Kidney epithelial cell (primary cell): ENCODE results near the gene KRT27. TPM values are rescaled to one million over a fixed set of nuclear protein-coding genes. Genes with fewer than 3 reads are reported as not detected.
"Not testable (repeated sequence)": the region's sequence is repeated elsewhere in the genome, so short reads cannot be mapped to it uniquely, and the experiment has no call there.

Experiments used
- DNase-seq: peaks from one replicate; pipeline ENCODE4 v3.0.0-alpha.2; 2010; ENCODE audit warnings: low read depth
- H3K27me3 ChIP-seq: 2 replicates; pipeline ENCODE4 v1.6.0; 2011; ENCODE audit warnings: low read length; ENCODE audit not compliant: control insufficient read depth, insufficient read depth
- H3K36me3 ChIP-seq: 2 replicates; pipeline ENCODE4 v1.5.1; 2011; ENCODE audit warnings: low read length; ENCODE audit not compliant: control insufficient read depth, insufficient read depth
- H3K4me3 ChIP-seq: 2 replicates; pipeline ENCODE4 v1.5.1; 2011; ENCODE audit warnings: low read depth, mild to moderate bottlenecking, control low read depth, low read length
- CTCF ChIP-seq: IDR thresholded peaks from 2 replicates; pipeline ENCODE4 v1.5.1; 2011; ENCODE audit warnings: mild to moderate bottlenecking, moderate library complexity, low read length, control low read depth, inconsistent platforms; ENCODE audit not compliant: insufficient read depth, poor library complexity, severe bottlenecking
- total RNA-seq: library from RNA; depleted of rRNA; stranded (reverse); fragments of >200 nt; gene quantifications from 2 replicates; pipeline ENCODE4 v1.2.3, GENCODE V29; 2015

The KRT27 gene
- total RNA-seq, 1 donor from 2014 or later, result not detected

GRCh38 chr17:40818733-40819527 is 36.6 kb upstream of the KRT27 start:
- Histone ChIP-seq H3K4me3 (peak overlapping the region; percentile 60), H3K27me3 (no peaks in the 10 kb centered on the region), H3K36me3 (peaks cover 2% of the 10 kb centered on the region)
- no peak for TF ChIP-seq CTCF
- peak; percentile 12 for DNase-seq

GRCh38 chr17:40818343-40818732 is 36.0 kb upstream of the KRT27 start:
- Histone ChIP-seq H3K27me3 (no peaks in the 10 kb centered on the region), H3K4me3 (peak overlapping the region; percentile 60), H3K36me3 (peaks cover 2% of the 10 kb centered on the region)
- no peak for TF ChIP-seq CTCF
- DNase-seq, result no peak

- peaks cover 2% of the 10 kb centered on the region for H3K36me3 ChIP-seq
- H3K27me3 ChIP-seq, result no peaks in the 10 kb centered on the region
- no peak overlapping the region for H3K4me3 ChIP-seq
- no peak for DNase-seq
- TF ChIP-seq CTCF, result no peak
Observed at GRCh38 chr17:40817103-40817682, 34.8 kb upstream of the KRT27 start.

DNA sequence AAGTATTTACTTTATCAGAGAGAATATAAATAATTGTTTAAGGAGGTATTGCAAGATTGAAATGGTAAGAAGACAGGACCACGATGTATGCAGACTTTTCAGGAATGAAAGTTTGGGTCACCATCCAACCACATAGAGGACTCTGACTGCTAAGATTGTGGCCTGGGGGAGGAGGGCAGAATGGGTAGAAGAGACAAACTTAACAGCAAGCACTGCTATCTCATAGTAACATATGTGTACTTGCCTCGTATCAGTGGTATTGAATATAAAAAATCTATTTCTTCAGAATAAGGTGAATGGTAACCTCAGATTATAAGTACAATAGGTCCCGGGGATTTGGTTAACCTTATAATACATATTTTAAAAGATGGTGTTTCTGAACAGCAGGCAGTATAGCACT is 34.2 kb upstream of the KRT27 start:
- no peaks in the 10 kb centered on the region for H3K27me3 ChIP-seq
- H3K4me3 ChIP-seq, result no peak overlapping the region
- no peak for DNase-seq
- peaks cover 2% of the 10 kb centered on the region for H3K36me3 ChIP-seq
- TF ChIP-seq CTCF, result no peak

- Histone ChIP-seq H3K4me3 (no peak overlapping the region), H3K27me3 (no peaks in the 10 kb centered on the region), H3K36me3 (peaks cover 2% of the 10 kb centered on the region)
- DNase-seq, result no peak
- no peak for TF ChIP-seq CTCF
Observed at GRCh38 chr17:40815381-40815780, 33.0 kb upstream of the KRT27 start.

GRCh38 chr17:40814657-40815056 is 32.3 kb upstream of the KRT27 start:
- not testable (repeated sequence) for DNase-seq

More at GRCh38 chr17:40814657-40815056, 32.3 kb upstream of the KRT27 start:
- H3K36me3 ChIP-seq, H3K4me3 ChIP-seq, H3K27me3 ChIP-seq: not testable (repeated sequence)
